ENCODE data around the gene FARS2.

FARS2 gene

DNA sequence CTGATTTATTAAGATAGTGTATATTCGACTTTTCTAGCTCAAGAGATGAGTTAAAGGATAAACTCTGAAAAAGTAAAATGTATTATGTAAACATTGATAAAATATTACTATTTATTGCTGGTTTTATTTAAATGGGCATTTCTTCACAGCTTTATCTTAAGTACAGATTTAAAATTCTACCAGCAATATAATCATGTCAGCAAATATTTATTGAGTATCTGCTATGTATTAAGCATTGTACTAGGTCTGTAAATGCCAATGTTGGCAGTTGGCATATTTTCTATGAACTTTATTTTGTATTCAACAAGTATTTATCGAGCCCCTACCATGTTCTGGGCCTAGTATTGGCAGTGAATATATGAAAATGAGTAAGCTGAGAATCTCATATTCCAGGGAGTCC, 231.0 kb downstream of the FARS2 start:
- Histone ChIP-seq H2AFZ (ENCODE audit: low read depth, low read length) (no peak overlapping the region), H3K4me2 (ENCODE audit: low read length) (no peak overlapping the region), H3K4me1 (ENCODE audit: low read length) (peaks cover 15% of the 10 kb centered on the region), H3K4me3 (ENCODE audit: low read length) (no peak overlapping the region), H3K36me3 (replicated peaks; ENCODE audit: low read depth, low read length) (no peaks in the 10 kb centered on the region), H4K20me1 (ENCODE audit: insufficient read depth, low read length) (no peaks in the 10 kb centered on the region), H3K27me3 (ENCODE audit: low read depth, low read length) (no peaks in the 10 kb centered on the region), H3K27ac (ENCODE audit: low read length) (no peak overlapping the region), H3K9ac (ENCODE audit: low read length) (no peak overlapping the region), H3K79me2 (ENCODE audit: low read length) (no peaks in the 10 kb centered on the region), H3K9me3 (ENCODE audit: insufficient read depth, low read length) (no peaks in the 10 kb centered on the region)
- TF ChIP-seq, protein P1, sequence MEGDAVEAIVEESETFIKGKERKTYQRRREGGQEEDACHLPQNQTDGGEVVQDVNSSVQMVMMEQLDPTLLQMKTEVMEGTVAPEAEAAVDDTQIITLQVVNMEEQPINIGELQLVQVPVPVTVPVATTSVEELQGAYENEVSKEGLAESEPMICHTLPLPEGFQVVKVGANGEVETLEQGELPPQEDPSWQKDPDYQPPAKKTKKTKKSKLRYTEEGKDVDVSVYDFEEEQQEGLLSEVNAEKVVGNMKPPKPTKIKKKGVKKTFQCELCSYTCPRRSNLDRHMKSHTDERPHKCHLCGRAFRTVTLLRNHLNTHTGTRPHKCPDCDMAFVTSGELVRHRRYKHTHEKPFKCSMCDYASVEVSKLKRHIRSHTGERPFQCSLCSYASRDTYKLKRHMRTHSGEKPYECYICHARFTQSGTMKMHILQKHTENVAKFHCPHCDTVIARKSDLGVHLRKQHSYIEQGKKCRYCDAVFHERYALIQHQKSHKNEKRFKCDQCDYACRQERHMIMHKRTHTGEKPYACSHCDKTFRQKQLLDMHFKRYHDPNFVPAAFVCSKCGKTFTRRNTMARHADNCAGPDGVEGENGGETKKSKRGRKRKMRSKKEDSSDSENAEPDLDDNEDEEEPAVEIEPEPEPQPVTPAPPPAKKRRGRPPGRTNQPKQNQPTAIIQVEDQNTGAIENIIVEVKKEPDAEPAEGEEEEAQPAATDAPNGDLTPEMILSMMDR (IDR thresholded peaks at IDR 0.05; ENCODE audit: low read depth, low read length), result no peak
- TF ChIP-seq EZH2phosphoT487 (IDR thresholded peaks at IDR 0.05; ENCODE audit: low read depth), result no peak

DNA sequence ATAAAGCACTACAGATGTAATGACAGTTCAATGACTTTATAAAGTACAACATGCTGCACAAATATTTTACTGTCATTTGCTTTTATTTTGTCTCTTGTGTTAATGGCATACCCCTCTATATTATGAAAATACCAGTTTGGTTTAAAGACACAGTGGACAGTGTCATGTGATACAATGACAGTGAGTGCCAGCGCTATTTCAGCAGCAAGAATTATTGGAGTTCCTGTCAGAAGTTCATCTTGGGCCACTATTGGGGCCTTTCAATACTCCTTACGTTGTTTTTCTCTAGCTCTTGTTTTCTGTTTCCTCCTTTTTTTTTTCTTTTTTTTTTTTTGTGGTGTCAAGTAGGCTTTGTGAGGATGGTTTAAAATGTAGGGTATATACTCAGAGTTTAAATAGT, 232.5 kb downstream of the FARS2 start:
- Histone ChIP-seq H3K27ac (ENCODE audit: low read length) (no peak overlapping the region), H3K4me3 (ENCODE audit: low read length) (no peak overlapping the region), H2AFZ (ENCODE audit: low read depth, low read length) (no peak overlapping the region), H3K79me2 (ENCODE audit: low read length) (no peaks in the 10 kb centered on the region), H3K4me2 (ENCODE audit: low read length) (no peak overlapping the region), H3K9me3 (ENCODE audit: insufficient read depth, low read length) (no peaks in the 10 kb centered on the region), H3K36me3 (replicated peaks; ENCODE audit: low read depth, low read length) (no peaks in the 10 kb centered on the region), H3K27me3 (ENCODE audit: low read depth, low read length) (no peaks in the 10 kb centered on the region), H3K4me1 (ENCODE audit: low read length) (peaks cover 24% of the 10 kb centered on the region), H4K20me1 (ENCODE audit: insufficient read depth, low read length) (no peaks in the 10 kb centered on the region), H3K9ac (ENCODE audit: low read length) (no peak overlapping the region)
- no peak for TF ChIP-seq EZH2phosphoT487 (IDR thresholded peaks at IDR 0.05; ENCODE audit: low read depth)
- TF ChIP-seq, protein P1 (IDR thresholded peaks at IDR 0.05; ENCODE audit: low read depth, low read length), result no peak

DNA sequence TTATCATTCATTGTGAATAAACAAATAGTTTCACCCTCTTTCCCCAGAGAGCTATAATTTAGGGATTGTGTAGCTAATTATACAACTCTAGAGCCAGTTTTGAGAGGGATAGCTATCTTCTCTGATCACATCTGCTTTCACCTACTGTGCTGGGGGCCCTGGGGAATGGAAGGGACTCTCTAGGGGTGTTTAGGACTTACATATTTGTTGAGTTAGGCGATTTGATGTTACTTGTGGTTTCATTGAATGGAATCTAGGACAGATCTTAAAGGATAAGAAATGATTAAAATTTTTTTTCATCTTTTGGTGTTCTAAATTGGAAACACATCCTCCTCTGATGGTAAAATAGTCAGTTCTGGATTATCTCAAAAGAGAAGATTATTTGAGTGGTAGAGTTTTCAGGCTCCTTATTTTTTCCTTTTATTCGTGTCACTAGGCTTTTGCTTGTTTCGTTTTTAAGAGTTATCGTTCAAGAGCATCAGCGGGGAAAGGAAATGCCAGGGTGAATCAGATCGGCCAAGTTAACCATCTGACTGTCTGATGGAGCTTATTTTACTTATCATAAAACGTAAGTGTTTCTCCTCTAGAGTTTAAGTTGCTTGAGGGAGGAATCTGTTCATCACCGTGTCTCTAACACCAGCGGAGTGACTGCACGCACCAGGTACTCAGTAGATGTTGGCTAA, 236.7 kb downstream of the FARS2 start:
- Histone ChIP-seq H3K9ac (ENCODE audit: low read length) (no peak overlapping the region), H3K4me2 (ENCODE audit: low read length) (no peak overlapping the region), H3K4me3 (ENCODE audit: low read length) (no peak overlapping the region)

DNA sequence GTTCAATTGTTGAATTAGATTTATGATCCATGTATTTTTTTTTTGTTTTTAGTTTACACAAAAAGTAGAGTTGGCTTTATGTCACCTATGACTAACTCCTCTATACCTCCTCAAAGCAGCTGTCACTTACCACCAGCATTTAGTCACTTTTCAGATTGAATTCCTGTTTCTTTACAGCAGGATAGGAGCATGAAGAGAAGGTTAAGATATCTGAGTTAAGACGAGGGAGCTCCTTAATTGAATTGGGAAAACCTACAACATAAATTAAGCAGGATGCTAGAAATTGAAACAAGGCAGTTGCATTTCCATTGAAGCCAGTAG, 237.2 kb downstream of the FARS2 start:
- TF ChIP-seq, protein P1 (IDR thresholded peaks at IDR 0.05; ENCODE audit: low read depth, low read length), result no peak
- TF ChIP-seq EZH2phosphoT487 (IDR thresholded peaks at IDR 0.05; ENCODE audit: low read depth), result no peak

More for the DNA sequence above, 236.7 kb downstream of the FARS2 start:
- Histone ChIP-seq H3K79me2 (ENCODE audit: low read length) (no peaks in the 10 kb centered on the region), H3K9me3 (ENCODE audit: insufficient read depth, low read length) (no peaks in the 10 kb centered on the region), H3K27ac (ENCODE audit: low read length) (no peak overlapping the region), H3K4me1 (ENCODE audit: low read length) (peaks cover 12% of the 10 kb centered on the region), H3K27me3 (ENCODE audit: low read depth, low read length) (no peaks in the 10 kb centered on the region), H4K20me1 (ENCODE audit: insufficient read depth, low read length) (no peaks in the 10 kb centered on the region), H2AFZ (ENCODE audit: low read depth, low read length) (no peak overlapping the region), H3K36me3 (replicated peaks; ENCODE audit: low read depth, low read length) (no peaks in the 10 kb centered on the region)
- no peak for TF ChIP-seq EZH2phosphoT487 (IDR thresholded peaks at IDR 0.05; ENCODE audit: low read depth)
- TF ChIP-seq, protein P1 (IDR thresholded peaks at IDR 0.05; ENCODE audit: low read depth, low read length), result no peak

More for the DNA sequence above, 237.2 kb downstream of the FARS2 start:
- Histone ChIP-seq H3K27ac (ENCODE audit: low read length) (no peak overlapping the region), H3K79me2 (ENCODE audit: low read length) (no peaks in the 10 kb centered on the region), H3K36me3 (replicated peaks; ENCODE audit: low read depth, low read length) (no peaks in the 10 kb centered on the region), H3K9me3 (ENCODE audit: insufficient read depth, low read length) (no peaks in the 10 kb centered on the region), H3K4me1 (ENCODE audit: low read length) (peaks cover 12% of the 10 kb centered on the region), H2AFZ (ENCODE audit: low read depth, low read length) (no peak overlapping the region), H3K4me2 (ENCODE audit: low read length) (no peak overlapping the region), H4K20me1 (ENCODE audit: insufficient read depth, low read length) (no peaks in the 10 kb centered on the region), H3K9ac (ENCODE audit: low read length) (no peak overlapping the region), H3K4me3 (ENCODE audit: low read length) (no peak overlapping the region), H3K27me3 (ENCODE audit: low read depth, low read length) (no peaks in the 10 kb centered on the region)

Data from OCI-LY3 (cell line).